Limb (tissue), 2 donors: ENCODE measurements around the gene EVPL.
"Not testable (repeated sequence)": the region's sequence is repeated elsewhere in the genome, so short reads cannot be mapped to it uniquely, and the experiment has no call there.

Experiments
- DNase-seq, 2 donors: peaks; one replicate each; pipeline ENCODE4 v3.0.0-alpha.2; 2016; ENCODE audit errors: extremely low spot score in 2 of 2

EVPL gene

GRCh38 chr17:76048025-76048605, 21.0 kb upstream of the EVPL start:
- DNase-seq, result no peak

- no peak for DNase-seq
Observed at GRCh38 chr17:76046064-76046463, 19.0 kb upstream of the EVPL start.

DNA sequence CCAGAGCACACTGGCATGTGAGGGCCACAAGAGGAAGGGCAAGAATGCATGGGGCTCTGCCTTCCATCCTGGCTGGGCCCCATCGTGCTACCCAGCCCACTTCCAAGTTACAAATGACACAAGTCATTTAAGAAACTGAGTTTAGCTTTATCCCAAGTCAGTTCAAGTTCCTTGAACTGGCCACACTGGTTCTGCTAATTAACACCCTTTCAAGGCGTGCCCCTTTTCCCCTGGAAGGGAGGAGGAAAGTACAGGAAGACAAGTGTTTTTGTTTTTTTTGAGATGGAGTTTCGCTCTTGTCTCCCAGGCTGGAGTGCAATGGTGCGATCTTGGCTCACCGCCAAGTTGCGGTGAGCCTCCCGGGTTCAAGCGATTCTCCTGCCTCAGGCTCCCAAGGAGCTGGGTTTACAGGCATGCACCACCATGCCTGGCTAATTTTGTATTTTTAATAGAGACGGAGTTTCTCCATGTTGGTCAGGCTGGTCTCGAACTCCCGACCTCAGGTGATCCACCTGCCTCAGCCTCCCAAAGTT, 17.4 kb upstream of the EVPL start:
- DNase-seq, result not testable (repeated sequence)

- not testable (repeated sequence) for DNase-seq
Observed at GRCh38 chr17:76042868-76043267, 15.8 kb upstream of the EVPL start.

DNA sequence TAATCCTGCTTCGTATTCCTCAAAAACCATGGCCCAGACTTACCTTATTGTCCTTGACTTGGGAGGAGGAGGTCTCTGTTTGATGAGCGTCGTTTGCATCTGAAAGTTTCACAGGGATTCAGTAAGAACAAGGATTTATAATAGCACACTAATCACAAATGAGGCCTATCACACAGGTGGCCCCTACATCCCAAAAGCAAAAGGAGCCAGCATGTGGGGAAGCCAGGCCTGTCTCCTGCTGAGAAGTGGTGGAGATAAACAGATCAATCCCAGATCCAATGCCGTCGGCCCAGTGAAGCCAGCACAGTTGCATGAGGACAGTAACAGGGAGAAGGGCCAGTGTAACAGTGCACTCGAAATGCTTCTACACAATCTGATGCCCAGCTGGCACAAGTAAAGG, 13.3 kb upstream of the EVPL start:
- DNase-seq, result no peak

DNA sequence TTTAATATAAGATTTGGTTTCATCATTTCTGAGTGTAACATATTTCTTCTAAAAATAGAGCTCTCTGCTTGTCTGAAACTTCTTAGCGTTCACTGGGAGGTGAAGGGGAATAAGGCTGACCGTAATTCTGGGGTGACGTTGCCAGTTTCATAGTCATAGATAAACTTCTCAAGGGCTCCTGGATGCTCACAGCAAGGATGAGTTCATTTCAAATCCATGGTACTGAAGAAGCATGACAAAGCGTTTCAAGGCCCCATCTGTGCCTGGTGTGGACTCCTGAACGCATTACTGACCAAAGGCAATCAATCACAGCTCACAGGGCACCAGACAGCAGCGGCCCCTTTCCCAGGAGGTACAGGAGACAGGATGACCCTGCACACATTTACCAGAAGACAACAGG, 12.0 kb upstream of the EVPL start:
- DNase-seq, result no peak

- no peak for DNase-seq
Observed at GRCh38 chr17:76038050-76038449, 10.9 kb upstream of the EVPL start.

GRCh38 chr17:76036497-76037261, 9.6 kb upstream of the EVPL start:
- DNase-seq, result no peak

- no peak for DNase-seq
Observed at GRCh38 chr17:76034428-76035350, 7.6 kb upstream of the EVPL start.

- DNase-seq, result no peak
Observed at GRCh38 chr17:76033139-76033538, 6.0 kb upstream of the EVPL start.

- no peak for DNase-seq
Observed at GRCh38 chr17:76032780-76033108, 5.6 kb upstream of the EVPL start.

GRCh38 chr17:76032073-76032779, 5.1 kb upstream of the EVPL start:
- no peak for DNase-seq

- no peak for DNase-seq
Observed at GRCh38 chr17:76026714-76027158, 370 bp downstream of the EVPL start.

GRCh38 chr17:76025294-76025693, 1.8 kb downstream of the EVPL start:
- no peak for DNase-seq

GRCh38 chr17:76024353-76024752, 2.8 kb downstream of the EVPL start:
- DNase-seq, result no peak

DNA sequence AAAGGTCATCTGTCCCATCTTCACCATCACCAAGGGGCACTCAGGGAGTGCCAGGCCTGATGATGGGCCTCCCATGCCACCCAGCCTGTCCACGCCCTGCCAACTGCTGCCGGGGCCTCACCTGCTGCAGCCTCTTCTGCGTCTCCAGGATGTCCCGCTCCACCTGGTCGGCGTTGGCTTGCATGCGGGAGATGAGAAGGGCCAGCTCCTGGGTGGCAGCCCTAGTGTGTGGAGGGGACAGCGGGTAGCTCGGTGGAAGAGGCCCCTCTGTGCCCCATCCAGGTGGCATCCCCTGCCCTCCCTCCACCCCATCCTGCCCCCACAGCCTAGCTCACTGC, 3.2 kb downstream of the EVPL start:
- DNase-seq, result no peak

GRCh38 chr17:76022973-76023899, 3.9 kb downstream of the EVPL start:
- DNase-seq, result no peak

GRCh38 chr17:76022285-76022684, 4.8 kb downstream of the EVPL start:
- DNase-seq, result no peak

- DNase-seq, result no peak
Observed at GRCh38 chr17:76019833-76020467, 7.2 kb downstream of the EVPL start.

DNA sequence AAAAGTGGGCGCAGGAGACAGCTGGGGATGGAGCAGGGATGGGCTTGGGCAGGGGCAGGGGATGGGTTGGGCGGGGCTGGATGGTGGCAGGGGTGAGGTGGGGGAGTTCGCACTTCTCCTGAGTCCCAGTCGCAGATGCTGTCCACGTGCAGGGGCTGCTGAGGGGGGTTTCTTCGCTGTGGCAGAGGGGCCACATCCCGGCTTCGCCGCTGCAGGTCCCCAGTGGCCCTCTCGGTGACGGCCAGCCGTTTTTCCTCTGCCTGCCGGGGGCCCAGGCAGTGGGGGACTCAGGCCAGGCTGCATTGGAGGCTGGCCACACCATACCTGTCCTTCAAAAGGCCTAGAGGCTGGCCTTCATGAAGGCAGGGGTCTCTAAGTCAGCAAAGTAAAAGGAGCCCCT, 8.3 kb downstream of the EVPL start:
- DNase-seq, result no peak
